ENCODE results near the gene JOSD2.

JOSD2 gene

GRCh38 chr19:50500753-50501151 lies 10.2 kb downstream of the JOSD2 start:
- DNase-seq (ENCODE audit: insufficient read length, low spot score) (no peak), FAIRE-seq (no peak)
- TF ChIP-seq, protein P1, sequence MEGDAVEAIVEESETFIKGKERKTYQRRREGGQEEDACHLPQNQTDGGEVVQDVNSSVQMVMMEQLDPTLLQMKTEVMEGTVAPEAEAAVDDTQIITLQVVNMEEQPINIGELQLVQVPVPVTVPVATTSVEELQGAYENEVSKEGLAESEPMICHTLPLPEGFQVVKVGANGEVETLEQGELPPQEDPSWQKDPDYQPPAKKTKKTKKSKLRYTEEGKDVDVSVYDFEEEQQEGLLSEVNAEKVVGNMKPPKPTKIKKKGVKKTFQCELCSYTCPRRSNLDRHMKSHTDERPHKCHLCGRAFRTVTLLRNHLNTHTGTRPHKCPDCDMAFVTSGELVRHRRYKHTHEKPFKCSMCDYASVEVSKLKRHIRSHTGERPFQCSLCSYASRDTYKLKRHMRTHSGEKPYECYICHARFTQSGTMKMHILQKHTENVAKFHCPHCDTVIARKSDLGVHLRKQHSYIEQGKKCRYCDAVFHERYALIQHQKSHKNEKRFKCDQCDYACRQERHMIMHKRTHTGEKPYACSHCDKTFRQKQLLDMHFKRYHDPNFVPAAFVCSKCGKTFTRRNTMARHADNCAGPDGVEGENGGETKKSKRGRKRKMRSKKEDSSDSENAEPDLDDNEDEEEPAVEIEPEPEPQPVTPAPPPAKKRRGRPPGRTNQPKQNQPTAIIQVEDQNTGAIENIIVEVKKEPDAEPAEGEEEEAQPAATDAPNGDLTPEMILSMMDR (IDR thresholded peaks at IDR 0.05; ENCODE audit: insufficient read depth, missing control alignments): no peak

DNA sequence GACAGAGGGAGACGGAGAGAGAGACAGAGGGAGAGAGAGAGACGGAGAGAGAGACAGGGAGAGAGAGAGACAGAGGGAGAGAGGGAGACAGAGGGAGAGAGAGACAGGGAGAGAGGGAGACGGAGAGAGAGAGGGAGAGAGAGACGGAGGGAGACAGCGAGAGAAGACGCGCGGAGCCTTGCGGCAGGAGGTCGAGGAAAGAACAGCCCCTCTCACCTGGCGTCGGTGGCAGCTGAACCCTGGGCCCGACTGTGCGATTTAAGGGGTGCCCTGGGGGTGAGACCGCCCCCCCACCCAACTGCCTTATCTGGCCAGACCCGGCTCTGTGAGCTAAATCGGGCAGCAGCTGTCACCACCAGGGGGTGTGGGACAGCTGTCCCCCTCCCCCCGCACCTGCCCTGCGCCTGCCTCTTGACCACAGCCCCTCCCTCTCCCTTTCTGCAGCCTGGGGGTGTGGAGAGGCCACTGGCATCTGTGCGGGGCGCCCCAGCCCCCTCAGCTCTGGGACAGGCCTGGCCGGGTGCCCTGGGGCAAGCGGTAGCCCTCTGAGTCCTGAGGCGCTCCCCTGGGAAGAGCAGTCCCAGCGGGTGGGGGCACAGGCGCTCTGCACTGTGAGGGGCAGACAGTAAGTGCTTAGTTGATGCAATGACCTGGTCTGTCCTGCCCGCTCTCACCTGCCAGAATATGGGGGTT lies 10.8 kb downstream of the JOSD2 start:
- FAIRE-seq: no peak
- TF ChIP-seq, protein P1 (IDR thresholded peaks at IDR 0.05; ENCODE audit: insufficient read depth, missing control alignments): no peak
- no peak for DNase-seq (ENCODE audit: insufficient read length, low spot score)

DNA sequence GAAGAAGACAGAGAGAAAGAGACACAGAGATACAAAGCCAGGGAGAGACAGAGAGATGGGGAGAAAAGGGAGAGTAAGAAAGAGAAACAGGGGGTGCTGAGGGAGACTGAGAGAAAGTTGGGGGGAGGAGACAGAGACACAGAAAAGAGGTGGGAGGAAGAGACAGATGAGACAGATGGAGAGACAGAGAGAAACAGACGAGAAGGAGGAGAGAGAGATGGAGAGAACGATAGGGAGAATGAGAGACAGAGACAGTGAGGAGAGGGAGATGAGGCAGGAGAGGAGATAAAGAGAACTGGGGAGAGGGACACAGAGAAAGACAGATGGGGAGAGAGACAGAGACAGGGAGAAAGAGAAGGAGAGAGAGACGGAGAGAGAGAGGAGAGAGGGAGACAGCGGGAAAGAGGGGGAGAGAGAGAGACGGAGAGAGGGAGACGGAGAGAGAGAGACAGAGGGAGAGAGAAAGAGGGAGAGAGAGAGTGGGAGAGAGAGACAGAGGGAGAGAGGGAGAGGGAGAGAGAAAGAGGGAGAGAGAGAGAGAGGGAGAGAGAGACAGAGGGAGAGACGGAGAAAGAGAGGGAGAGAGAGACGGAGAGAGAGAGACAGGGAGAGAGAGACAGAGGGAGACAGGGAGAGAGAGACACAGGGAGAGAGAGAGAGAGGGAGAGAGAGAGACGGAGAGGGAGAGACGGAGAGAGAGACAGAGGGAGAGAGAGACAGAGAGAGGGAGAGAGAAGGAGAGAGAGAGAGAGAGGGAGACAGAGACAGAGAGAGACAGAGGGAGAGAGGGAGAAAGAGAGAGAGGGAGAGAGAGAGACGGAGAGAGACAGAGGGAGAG lies 12.6 kb downstream of the JOSD2 start:
- TF ChIP-seq, protein P1 (IDR thresholded peaks at IDR 0.05; ENCODE audit: insufficient read depth, missing control alignments): no peak
- FAIRE-seq: no peak
- DNase-seq (ENCODE audit: insufficient read length, low spot score): no peak

- FAIRE-seq: no peak
These were observed 14.0 kb downstream of the JOSD2 start for GRCh38 chr19:50497022-50497405.

GRCh38 chr19:50496189-50497021 lies 14.6 kb downstream of the JOSD2 start:
- DNase-seq (ENCODE audit: insufficient read length, low spot score) (no peak), FAIRE-seq (no peak)
- TF ChIP-seq, protein P1 (IDR thresholded peaks at IDR 0.05; ENCODE audit: insufficient read depth, missing control alignments): no peak

More at GRCh38 chr19:50497022-50497405, 14.0 kb downstream of the JOSD2 start:
- no peak for DNase-seq (ENCODE audit: insufficient read length, low spot score)
- TF ChIP-seq, protein P1 (IDR thresholded peaks at IDR 0.05; ENCODE audit: insufficient read depth, missing control alignments): no peak

GRCh38 chr19:50495020-50495531 lies 15.9 kb downstream of the JOSD2 start:
- TF ChIP-seq, protein P1 (IDR thresholded peaks at IDR 0.05; ENCODE audit: insufficient read depth, missing control alignments): no peak
- no peak for FAIRE-seq
- DNase-seq (ENCODE audit: insufficient read length, low spot score): no peak

Data from D721Med (cell line).